COR-L47 (cell line): ENCODE data around the gene STRBP.

Experiments used
- DNase-seq: peaks from one replicate; lab custom pipeline; 2025; lab: John Stamatoyannopoulos, UW

STRBP gene

DNA sequence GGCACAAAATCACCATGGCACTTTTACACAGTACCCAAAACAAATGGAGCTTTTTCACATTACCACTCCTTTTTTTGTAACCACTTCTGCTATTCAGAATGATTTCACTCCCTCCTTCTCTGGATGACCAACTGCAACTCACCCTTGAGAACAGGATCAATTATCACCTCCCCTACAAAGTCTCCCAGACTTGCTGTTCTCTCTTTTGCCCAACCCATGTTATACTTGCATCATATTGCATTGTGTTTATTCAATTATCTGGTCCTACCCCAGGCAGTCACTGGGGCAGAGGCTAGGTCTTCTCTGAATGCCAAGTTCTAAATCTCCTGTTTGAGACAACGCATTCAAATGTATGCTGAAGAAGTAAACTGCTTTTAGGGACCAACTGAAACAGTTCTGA lies 139.0 kb downstream of the STRBP start:
- no peak for DNase-seq

- DNase-seq, result no peak
Measured at GRCh38 chr9:123128591-123128990, 139.8 kb downstream of the STRBP start.

GRCh38 chr9:123127512-123128075 lies 140.8 kb downstream of the STRBP start:
- DNase-seq, result no peak

- DNase-seq, result no peak
Measured at GRCh38 chr9:123121457-123121856, 146.9 kb downstream of the STRBP start.

DNA sequence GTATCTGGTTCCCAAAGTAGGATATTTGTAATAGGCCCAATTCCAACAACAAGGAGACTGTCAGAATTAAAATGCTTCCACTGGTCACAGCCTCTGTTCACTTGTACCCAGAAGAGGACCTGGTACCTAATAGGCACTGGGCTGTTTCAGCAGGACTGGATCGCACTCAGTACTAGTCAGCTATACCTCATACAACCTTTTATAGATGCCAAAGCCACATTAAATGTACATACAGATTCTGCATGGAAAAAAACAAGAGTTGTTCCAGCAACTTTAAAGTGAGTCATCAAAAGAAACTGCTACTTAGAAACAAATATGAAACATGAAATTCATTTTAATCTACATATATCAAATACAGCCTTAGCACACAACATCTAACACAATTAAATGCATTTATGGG lies 147.4 kb downstream of the STRBP start:
- DNase-seq, result no peak

DNA sequence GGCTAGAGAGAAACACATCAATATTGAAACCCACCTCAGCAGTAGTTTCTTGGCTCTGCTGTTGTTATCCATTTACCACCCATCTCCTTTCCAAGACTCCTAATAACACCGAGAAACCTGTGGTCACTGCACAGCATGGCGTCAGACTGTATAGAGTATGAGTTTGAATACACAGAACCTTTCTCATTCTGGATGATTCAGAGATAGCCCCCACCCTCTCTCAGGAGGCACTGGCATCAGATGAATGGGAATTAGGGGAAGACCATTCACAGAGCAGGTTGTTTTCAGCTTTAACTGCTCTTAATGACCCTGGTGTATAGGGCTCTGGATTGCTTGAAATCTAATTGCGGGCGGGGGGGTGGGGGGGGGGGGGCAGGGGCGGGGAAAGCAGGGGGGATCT lies 148.3 kb downstream of the STRBP start:
- no peak for DNase-seq

DNA sequence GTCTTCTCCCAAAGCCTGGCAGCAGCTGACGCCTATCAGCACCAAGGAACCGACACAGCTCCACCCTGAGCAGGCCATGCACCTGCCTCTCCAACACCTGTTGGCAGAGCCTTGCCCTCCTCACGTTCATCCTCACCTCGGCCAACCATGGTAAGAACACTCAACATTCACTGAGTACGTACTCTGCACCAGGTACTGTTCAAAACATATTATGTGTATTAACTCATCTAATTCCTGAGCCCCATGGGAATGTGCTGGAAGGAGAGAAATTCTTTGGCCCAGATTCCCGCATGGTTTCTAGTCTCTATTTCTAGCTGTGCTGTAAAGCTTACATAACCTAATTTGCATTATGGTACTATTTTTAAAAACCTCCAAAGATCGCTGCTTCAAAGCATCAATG lies 148.8 kb downstream of the STRBP start:
- no peak for DNase-seq

DNA sequence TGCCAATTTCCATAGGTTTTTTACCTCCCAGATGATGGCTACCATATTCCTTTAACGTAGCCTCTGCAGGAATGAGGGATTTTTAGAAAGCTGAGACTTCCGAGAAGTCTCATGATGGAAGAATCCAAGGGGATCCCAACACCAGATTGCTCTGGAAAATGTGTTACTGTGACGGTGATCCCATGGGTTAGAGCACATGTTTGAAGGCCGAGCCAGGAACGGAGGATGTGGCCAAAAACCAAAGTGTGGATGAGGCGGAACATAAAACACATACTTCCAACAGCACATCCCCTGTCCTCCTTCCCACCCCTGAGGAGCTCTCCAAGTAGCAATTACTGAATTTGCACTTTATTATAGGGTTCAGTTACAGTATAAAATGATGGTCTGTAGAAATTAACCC lies 152.3 kb downstream of the STRBP start:
- no peak for DNase-seq

DNA sequence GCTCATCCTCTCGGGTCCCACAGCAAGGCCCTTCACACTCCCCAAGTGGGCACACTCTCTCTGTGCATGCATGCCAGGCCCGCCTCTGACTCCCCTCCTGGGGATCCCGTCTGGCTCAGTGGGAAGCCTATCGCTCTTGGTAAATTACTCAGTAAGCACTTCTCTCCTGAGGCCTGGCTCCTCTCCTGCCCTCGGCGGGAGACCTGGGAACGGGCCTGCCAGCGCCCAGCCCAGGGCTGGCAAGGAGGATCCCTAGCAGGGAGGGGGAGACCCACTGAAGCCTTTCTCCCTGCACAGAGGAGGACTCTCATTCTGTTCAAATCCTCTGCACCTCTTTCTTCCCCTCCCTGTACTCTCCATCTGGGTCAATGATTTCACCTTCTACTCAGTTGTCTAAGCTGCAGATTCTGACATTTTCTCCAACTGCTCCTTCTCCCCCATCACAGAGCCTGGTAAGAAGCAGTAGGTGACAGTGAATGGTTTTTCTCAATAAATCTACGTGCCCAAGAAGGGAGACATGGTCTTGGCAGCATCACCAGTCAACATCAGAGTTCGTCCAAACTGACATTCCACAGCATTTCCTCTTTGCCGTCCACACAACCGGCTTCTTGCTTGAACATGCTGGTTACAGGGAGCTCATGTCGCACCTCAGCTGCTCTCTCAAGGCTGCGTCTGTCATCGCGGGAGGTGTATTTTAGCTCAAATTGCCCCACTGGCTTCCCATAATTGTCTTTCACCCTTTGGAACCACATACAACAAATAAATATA lies 153.1 kb downstream of the STRBP start:
- no peak for DNase-seq

- no peak for DNase-seq
Measured at GRCh38 chr9:123113185-123113584, 155.2 kb downstream of the STRBP start.

DNA sequence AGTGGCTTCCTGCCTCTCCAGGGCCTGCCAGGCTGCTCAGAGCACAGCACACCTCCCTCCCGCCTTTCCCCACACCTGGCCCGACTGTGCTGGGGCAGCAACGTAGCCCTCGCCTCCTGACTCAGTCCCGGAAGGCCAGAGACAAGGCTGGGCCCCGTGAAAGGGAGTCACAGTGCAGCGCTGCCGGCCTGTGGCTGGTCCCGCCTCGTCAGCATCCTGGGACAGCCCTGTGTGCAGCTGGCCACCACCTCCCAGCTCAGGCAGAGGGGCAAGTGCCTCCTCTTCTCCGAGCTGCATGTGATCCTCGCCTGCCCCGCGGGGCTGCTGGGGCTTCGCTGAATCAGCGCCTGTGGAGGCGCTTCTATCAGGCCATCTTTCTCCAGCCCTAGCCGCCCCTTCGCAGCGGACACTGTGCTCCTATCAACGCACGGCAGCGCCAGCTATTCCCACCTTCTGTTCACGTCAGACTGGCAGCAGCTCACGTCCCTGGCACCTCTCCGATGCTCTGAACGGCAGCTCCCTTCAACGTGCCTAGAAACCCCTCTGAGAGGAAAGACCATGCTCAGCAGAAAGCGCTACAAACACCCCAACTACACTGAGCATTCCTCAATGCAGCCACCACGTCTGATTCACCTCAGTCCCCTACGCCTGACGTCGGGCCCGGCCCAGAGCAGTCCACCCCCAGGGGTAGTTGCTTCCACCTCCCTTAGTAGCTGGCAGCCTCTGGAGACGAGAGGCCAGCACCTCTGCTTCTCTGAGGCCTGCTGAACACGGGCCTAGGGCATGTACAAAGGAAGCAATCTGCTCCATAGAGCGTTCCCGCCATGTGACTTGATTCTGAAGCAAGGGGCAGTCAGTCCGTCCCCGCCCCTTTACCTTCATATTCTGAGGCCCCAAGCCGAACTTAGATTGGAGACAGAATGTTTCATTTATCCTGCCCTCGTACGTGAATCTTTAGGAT lies 156.1 kb downstream of the STRBP start:
- no peak for DNase-seq

DNA sequence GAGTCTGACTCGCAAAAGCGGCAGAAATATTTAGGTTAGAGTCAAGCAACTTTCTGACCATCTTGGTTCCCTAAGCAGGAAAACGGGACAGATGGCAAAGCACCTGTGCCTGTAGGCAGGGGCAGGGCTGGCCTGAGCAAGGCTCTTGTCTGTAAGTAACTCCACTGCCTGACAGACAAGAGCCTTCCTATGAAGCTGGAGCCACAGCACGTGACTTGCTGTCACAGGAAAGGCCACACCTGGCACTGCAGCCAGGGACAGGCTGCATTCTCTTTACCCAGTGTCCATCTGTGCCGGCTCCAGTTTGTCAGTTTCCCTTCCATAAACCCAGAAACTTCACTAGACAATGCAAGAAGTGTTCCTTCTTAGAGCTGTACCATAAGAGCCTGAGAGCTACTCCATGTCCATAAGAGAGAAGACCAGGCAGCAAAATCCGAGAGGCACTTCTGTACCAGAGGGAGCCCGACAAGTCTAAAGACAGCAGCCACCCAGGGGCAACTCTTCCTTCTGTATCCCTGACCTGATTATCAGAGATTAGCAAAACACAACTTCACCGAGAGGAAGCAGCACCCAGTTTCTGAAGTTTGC lies 156.9 kb downstream of the STRBP start:
- no peak for DNase-seq

DNA sequence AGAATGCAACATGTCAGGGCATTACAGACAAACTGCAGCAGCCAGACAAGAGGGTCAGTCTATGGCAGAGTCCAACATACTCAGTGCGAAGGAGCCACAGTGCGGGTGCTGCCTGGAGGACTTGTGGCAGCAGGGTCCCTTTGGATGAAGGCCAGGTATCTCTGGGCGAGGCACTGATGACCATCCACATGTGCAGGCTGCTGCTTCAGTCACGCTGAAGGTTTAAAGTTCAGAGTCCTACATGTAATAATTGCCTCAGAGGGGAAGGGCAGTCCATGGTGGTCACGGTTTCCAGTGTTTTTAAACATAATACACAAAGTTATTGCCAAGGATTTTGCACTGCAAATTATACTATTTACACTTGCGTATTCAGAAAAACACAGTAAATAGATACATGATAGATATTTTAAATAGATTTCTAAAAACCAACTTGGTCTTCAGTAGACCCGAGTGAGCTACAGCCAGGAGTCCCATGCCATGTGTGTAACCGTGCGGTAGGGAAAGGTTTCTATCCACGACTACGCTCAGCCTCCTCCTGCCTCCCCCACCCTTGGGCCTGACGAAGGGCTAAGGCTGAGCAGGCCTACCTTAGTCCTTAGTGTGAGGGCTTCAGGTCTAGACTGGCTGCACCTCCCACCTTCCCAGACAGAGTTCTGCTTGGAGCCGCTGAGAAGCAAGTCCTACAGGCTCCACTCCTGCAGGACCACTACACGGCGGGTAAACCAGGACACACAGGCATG lies 158.7 kb downstream of the STRBP start:
- no peak for DNase-seq

GRCh38 chr9:123108976-123109375 lies 159.4 kb downstream of the STRBP start:
- DNase-seq, result no peak

GRCh38 chr9:123107639-123108285 lies 160.6 kb downstream of the STRBP start:
- DNase-seq, result no peak

- DNase-seq, result no peak
Measured at GRCh38 chr9:123105490-123105889, 162.9 kb downstream of the STRBP start.

- no peak for DNase-seq
Measured at GRCh38 chr9:123104807-123105206, 163.6 kb downstream of the STRBP start.

DNA sequence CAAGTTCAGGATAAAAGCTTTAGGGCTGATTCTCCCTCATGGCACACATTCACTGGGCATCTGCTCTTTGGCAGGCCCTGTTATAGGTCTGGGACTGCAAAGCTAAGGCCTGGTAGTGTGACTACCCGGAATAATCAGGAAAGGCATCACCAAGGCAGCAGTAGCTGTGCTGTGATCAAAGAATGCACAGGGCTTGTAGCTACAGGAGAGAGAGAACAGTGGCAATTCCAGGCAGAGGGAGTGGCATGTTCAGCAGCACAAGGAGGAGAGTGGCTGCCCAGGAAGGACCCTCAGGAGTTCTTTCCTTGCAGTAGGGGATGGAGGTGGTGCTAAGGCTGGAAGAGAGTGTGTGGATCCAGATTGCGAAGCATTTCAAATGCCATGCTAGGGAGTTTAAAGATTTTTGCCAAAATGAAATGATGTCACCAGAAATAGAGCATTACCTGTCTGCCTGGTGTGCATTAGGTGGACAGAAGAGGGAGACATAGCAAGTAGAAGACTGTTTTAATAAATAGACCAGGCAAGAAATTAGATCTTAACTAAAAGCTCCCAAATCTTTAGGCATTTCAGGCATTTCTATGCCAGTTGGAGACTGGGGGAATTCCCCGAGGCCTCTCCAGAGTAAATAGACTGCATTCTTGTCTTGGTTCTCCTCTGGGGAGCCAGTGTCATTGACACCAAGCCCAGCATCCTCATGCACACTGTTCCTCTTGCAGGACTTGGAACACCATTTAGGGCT lies 165.8 kb downstream of the STRBP start:
- no peak for DNase-seq

DNA sequence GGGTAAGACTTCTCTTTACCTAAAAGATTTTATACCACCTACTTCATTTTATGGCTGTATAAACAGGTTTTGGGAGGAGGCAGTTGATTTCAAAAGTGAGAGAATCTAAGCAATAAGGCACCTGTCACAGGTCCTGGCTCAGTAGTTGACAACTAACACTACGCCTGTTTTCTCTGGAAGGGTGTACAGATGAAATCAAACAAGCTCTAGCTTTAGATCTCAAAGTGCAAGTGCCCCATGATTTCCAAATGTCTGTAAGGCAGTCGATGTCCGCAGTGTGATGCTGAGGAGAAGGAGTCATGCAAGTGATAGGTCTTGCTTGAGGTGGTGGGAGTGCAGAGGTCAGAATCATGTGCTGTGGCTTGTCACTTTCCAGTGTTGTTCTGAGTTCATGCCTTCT lies 168.8 kb downstream of the STRBP start:
- no peak for DNase-seq

GRCh38 chr9:123099042-123099441 lies 169.3 kb downstream of the STRBP start:
- no peak for DNase-seq

GRCh38 chr9:123098096-123098459 lies 170.3 kb downstream of the STRBP start:
- no peak for DNase-seq
